SK-N-SH (cell line): ENCODE results near the gene SHROOM3. TPM values are rescaled to one million over a fixed set of nuclear protein-coding genes. Genes with fewer than 3 reads are reported as not detected.

ENCODE experiments used
- CTCF ChIA-PET: fragments of 300-600, 350-600 bp; formaldehyde crosslinking; extraction: SDS; loops from one replicate; lab custom pipeline; 2021; lab: Yijun Ruan, JAX
- POLR2A ChIA-PET: fragments of 350-600 bp; sonication (Branson Sonifier 250); formaldehyde crosslinking; extraction: SDS; loops from one replicate; lab custom pipeline; 2020; ENCODE audit warnings: antibody characterized with exemption, inconsistent platforms; lab: Yijun Ruan, JAX
- DNase-seq: peaks from one replicate; pipeline ENCODE4 v3.0.0; 2012
- H2AFZ ChIP-seq: fragments of 200-600 bp; sonication (generic); 2 replicates; pipeline ENCODE4 v1.8.1; 2016; ENCODE audit warnings: antibody characterized with exemption, mild to moderate bottlenecking, low read depth
- H3F3A ChIP-seq: fragments of 200-600 bp; sonication (generic); replicated peaks from 2 replicates; pipeline ENCODE3; 2016; ENCODE audit warnings: antibody characterized with exemption, mild to moderate bottlenecking; ENCODE audit not compliant: insufficient read depth
- H3K27ac ChIP-seq, 2 experiments: fragments of 200-500 bp in 1 of 2; fragments of 200-600 bp in 1 of 2; sonication (Bioruptor generic) in 1 of 2; sonication (generic), shearing (Covaris generic) in 1 of 2; 2 replicates each; pipeline versions ENCODE4 v1.5.1 to v1.6.1; 2014 to 2016; ENCODE audit warnings: low read depth in 2 of 2, inconsistent platforms in 1 of 2, low read length in 1 of 2, mild to moderate bottlenecking in 1 of 2, mixed read lengths in 1 of 2
- H3K27me3 ChIP-seq: fragments of 200-600 bp; sonication (generic), shearing (Covaris generic); 2 replicates; pipeline ENCODE4 v1.6.1; 2016; ENCODE audit warnings: mixed run types; ENCODE audit not compliant: insufficient read depth
- H3K36me3 ChIP-seq, 2 experiments: fragments of 200-500 bp in 1 of 2; fragments of 200-600 bp in 1 of 2; sonication (Bioruptor generic) in 1 of 2; sonication (generic) in 1 of 2; replicated peaks in 1 of 2; 2 replicates each; pipeline versions ENCODE3 to v1.5.1; 2014 to 2016; ENCODE audit warnings: low read length in 1 of 2, mild to moderate bottlenecking in 1 of 2; ENCODE audit not compliant: insufficient read depth in 2 of 2, control insufficient read depth in 1 of 2
- H3K4me1 ChIP-seq, 2 experiments: fragments of 200-500 bp in 1 of 2; fragments of 200-600 bp in 1 of 2; sonication (Bioruptor generic) in 1 of 2; sonication (generic), shearing (Covaris generic) in 1 of 2; 2 replicates each; pipeline versions ENCODE4 v1.5.1 to v1.6.1; 2014 to 2016; ENCODE audit warnings: low read depth in 1 of 2, low read length in 1 of 2, mixed run types in 1 of 2; ENCODE audit not compliant: insufficient read depth in 2 of 2, control insufficient read depth in 1 of 2
- H3K4me2 ChIP-seq: fragments of 200-600 bp; sonication (generic), shearing (Covaris generic); 2 replicates; pipeline ENCODE4 v1.6.1; 2017; ENCODE audit warnings: mixed run types
- H3K4me3 ChIP-seq, 2 experiments: fragments of 200-500 bp in 1 of 2; fragments of 200-600 bp in 1 of 2; sonication (Bioruptor generic) in 1 of 2; sonication (generic), shearing (Covaris generic) in 1 of 2; 2 replicates each; pipeline versions ENCODE4 v1.5.1 to v1.8.1; 2014 to 2016; ENCODE audit warnings: low read depth in 2 of 2, inconsistent platforms in 1 of 2, low read length in 1 of 2, mild to moderate bottlenecking in 1 of 2, mixed read lengths in 1 of 2, moderate library complexity in 1 of 2
- H3K79me2 ChIP-seq: fragments of 200-600 bp; sonication (generic); 2 replicates; pipeline ENCODE4 v1.8.1; 2017; ENCODE audit warnings: mild to moderate bottlenecking; ENCODE audit not compliant: insufficient read depth
- H3K9ac ChIP-seq: fragments of 200-600 bp; sonication (generic); 2 replicates; pipeline ENCODE4 v1.6.1; 2017; ENCODE audit warnings: mixed run types
- H3K9me2 ChIP-seq: fragments of 200-600 bp; sonication (generic); 2 replicates; pipeline ENCODE4 v1.6.1; 2017; ENCODE audit warnings: mixed run types
- H3K9me3 ChIP-seq: fragments of 200-600 bp; sonication (generic); 2 replicates; pipeline ENCODE4 v1.6.1; 2017; ENCODE audit warnings: mixed run types, mild to moderate bottlenecking, moderate library complexity
- H4K20me1 ChIP-seq: fragments of 200-600 bp; sonication (generic); 2 replicates; pipeline ENCODE4 v1.6.1; 2017; ENCODE audit warnings: mild to moderate bottlenecking, mixed run types; ENCODE audit not compliant: insufficient read depth
- ELF1 ChIP-seq: IDR thresholded peaks from 2 replicates; pipeline ENCODE4 v1.4.0; 2012
- EP300 ChIP-seq, 2 experiments: IDR thresholded peaks; 2 replicates each; pipeline versions ENCODE4 v1.4.0 to v1.6.1; 2012; ENCODE audit warnings: borderline replicate concordance in 1 of 2, low read depth in 1 of 2, low read length in 1 of 2
- EZH2phosphoT487 ChIP-seq: fragments of 200-600 bp; sonication (generic); IDR thresholded peaks from 2 replicates; pipeline ENCODE4 v1.6.1; 2017; ENCODE audit warnings: low read depth, mixed run types, mild to moderate bottlenecking, antibody characterized with exemption, moderate library complexity, borderline replicate concordance
- FOXJ3 ChIP-seq: sonication (generic); formaldehyde crosslinking; IDR thresholded peaks from 2 replicates; pipeline ENCODE4 v1.5.1; 2020; ENCODE audit warnings: mild to moderate bottlenecking, missing genetic modification reagents
- GATA2 ChIP-seq: sonication (generic); formaldehyde crosslinking; IDR thresholded peaks from 2 replicates; pipeline ENCODE4 v1.5.0; 2020; ENCODE audit warnings: mild to moderate bottlenecking, missing genetic modification reagents
- JUND ChIP-seq: IDR thresholded peaks from 2 replicates; pipeline ENCODE4 v1.4.0; 2012
- MEF2A ChIP-seq: IDR thresholded peaks from 2 replicates; pipeline ENCODE4 v1.4.0; 2012; ENCODE audit warnings: low read depth, borderline replicate concordance
- MXI1 ChIP-seq: IDR thresholded peaks from 2 replicates; pipeline ENCODE4 v1.6.1; 2012; ENCODE audit warnings: mild to moderate bottlenecking, low read depth, low read length, improper control_type of control experiment
- REST ChIP-seq: IDR thresholded peaks from 2 replicates; pipeline ENCODE4 v1.6.1; 2012; ENCODE audit warnings: mild to moderate bottlenecking, low read depth, low read length, moderate library complexity
- SMC3 ChIP-seq: IDR thresholded peaks from 2 replicates; pipeline ENCODE4 v1.6.1; 2012; ENCODE audit warnings: low read depth, low read length, improper control_type of control experiment
- TEAD4 ChIP-seq: IDR thresholded peaks from 2 replicates; pipeline ENCODE4 v1.4.0; 2012; ENCODE audit warnings: mild to moderate bottlenecking, borderline replicate concordance; ENCODE audit not compliant: insufficient read depth
- WGBS: methylation state at CpG from one replicate; pipeline ENCODE4 v1.1.6; 2017; ENCODE audit warnings: low lambda C conversion rate; 5-methylcytosine and 5-hydroxymethylcytosine counted together
- polyA plus RNA-seq, 3 experiments: library from polyadenylated mRNA; depleted of rRNA; stranded (reverse); fragments of >200 nt; gene quantifications; 2 replicates each; pipeline ENCODE4 v1.2.3, GENCODE V29; 2012
- TF ChIP-seq, protein P1 (sequence below): IDR thresholded peaks from 2 replicates; pipeline ENCODE4 v1.4.0; 2012; ENCODE audit warnings: low read depth
- TF ChIP-seq, protein P2 (sequence below): IDR thresholded peaks from 2 replicates; pipeline ENCODE4 v1.4.0; 2012; ENCODE audit warnings: low read depth, borderline replicate concordance
- TF ChIP-seq, protein P3 (sequence below): IDR thresholded peaks from 2 replicates; pipeline ENCODE4 v1.4.0; 2012; ENCODE audit warnings: low read depth, borderline replicate concordance
- TF ChIP-seq, protein P4 (sequence below): IDR thresholded peaks from 2 replicates; pipeline ENCODE4; 2012

SHROOM3 gene
- polyA plus RNA-seq, 1 of the 3 experiments (the other 2 are of a cell fraction): 4.3 TPM

DNA sequence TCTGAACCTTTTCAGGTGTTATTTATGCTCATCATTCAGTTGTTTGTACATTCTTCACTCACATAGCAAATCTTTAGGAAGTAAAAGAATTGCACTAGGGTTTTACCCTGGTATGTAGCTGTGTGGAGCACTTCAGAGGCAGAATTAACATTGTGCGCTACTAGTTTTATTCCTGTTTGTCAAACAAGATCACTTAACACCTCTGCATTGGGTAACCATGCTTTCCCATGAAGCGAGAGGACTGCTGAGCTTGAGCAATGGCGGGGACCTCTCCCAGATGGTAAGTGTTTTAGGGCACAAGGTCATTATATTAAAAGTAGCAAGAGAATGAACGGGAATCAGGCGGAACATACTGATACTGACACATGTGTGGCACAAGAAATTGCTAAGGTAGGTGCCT lies 59.2 kb downstream of the SHROOM3 start:
- H3K9ac ChIP-seq: no peak overlapping the region
- H3K79me2 ChIP-seq: no peaks in the 10 kb centered on the region
- no peak overlapping the region for H3K4me2 ChIP-seq
- H3K27ac ChIP-seq: no peak overlapping the region
- no peaks in the 10 kb centered on the region for H4K20me1 ChIP-seq
- no peaks in the 10 kb centered on the region for H3K36me3 ChIP-seq
- TF ChIP-seq MEF2A (no peak), FOXJ3 (no peak), GATA2 (no peak), TEAD4 (no peak), JUND (no peak), ELF1 (no peak), EP300 (IDR thresholded peaks at IDR 0.05; ENCODE audit: borderline replicate concordance in 1 of 2, low read depth in 1 of 2, low read length in 1 of 2) (no peak), EZH2phosphoT487 (no peak), SMC3 (no peak), REST (no peak), MXI1 (no peak)
- TF ChIP-seq, protein P1, sequence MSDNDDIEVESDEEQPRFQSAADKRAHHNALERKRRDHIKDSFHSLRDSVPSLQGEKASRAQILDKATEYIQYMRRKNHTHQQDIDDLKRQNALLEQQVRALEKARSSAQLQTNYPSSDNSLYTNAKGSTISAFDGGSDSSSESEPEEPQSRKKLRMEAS: no peak
- TF ChIP-seq, protein P2, sequence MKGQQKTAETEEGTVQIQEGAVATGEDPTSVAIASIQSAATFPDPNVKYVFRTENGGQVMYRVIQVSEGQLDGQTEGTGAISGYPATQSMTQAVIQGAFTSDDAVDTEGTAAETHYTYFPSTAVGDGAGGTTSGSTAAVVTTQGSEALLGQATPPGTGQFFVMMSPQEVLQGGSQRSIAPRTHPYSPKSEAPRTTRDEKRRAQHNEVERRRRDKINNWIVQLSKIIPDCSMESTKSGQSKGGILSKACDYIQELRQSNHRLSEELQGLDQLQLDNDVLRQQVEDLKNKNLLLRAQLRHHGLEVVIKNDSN: no peak
- TF ChIP-seq, protein P3, sequence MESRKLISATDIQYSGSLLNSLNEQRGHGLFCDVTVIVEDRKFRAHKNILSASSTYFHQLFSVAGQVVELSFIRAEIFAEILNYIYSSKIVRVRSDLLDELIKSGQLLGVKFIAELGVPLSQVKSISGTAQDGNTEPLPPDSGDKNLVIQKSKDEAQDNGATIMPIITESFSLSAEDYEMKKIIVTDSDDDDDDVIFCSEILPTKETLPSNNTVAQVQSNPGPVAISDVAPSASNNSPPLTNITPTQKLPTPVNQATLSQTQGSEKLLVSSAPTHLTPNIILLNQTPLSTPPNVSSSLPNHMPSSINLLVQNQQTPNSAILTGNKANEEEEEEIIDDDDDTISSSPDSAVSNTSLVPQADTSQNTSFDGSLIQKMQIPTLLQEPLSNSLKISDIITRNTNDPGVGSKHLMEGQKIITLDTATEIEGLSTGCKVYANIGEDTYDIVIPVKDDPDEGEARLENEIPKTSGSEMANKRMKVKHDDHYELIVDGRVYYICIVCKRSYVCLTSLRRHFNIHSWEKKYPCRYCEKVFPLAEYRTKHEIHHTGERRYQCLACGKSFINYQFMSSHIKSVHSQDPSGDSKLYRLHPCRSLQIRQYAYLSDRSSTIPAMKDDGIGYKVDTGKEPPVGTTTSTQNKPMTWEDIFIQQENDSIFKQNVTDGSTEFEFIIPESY: no peak
- TF ChIP-seq, protein P4, sequence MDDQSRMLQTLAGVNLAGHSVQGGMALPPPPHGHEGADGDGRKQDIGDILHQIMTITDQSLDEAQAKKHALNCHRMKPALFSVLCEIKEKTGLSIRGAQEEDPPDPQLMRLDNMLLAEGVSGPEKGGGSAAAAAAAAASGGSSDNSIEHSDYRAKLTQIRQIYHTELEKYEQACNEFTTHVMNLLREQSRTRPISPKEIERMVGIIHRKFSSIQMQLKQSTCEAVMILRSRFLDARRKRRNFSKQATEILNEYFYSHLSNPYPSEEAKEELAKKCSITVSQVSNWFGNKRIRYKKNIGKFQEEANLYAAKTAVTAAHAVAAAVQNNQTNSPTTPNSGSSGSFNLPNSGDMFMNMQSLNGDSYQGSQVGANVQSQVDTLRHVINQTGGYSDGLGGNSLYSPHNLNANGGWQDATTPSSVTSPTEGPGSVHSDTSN: no peak
- ChIA-PET POLR2A (no interaction called here), CTCF (interaction anchor here (1.3 to 7.4 kb wide), 2 partner anchors 11 to 263 kb away, joined by 5 to 35 read pairs; no protein-coding TSS in a partner anchor)
- peaks cover 5% of the 10 kb centered on the region; the same call in 1 of the 2 replicates for H3K27me3 ChIP-seq
- H3F3A ChIP-seq: no peaks in the 10 kb centered on the region
- no peak for DNase-seq
- no peak overlapping the region for H2AFZ ChIP-seq
- no peaks in the 10 kb centered on the region; a peak in 1 of 4 replicates for H3K4me1 ChIP-seq
- no peaks in the 10 kb centered on the region for H3K9me3 ChIP-seq
- H3K4me3 ChIP-seq: no peak overlapping the region
- H3K9me2 ChIP-seq: no peaks in the 10 kb centered on the region
- WGBS: 63% methylated on average over 5 of the region's 5 CpGs
